Gastroesophageal sphincter (tissue), 4 donors: Measurements from ENCODE around the gene CFAP74. TPM values are rescaled to one million over a fixed set of nuclear protein-coding genes. Genes with fewer than 3 reads are reported as not detected.

Experiments
- ATAC-seq: fragments of 150-250 bp; one replicate; pipeline ENCODE4 v1.9.1; 2016; ENCODE audit warnings: mild to moderate bottlenecking, moderate library complexity
- H3K27ac ChIP-seq, 4 donors: fragments of 200-600 bp; sonication (generic) in 3 of 4; 1 replicate in 3 of 4; 2 replicates in 1 of 4; pipeline ENCODE4 v1.5.1; 2016 to 2019
- H3K27me3 ChIP-seq: fragments of 200-600 bp; sonication (generic); one replicate; pipeline ENCODE4 v1.5.1; 2019
- H3K36me3 ChIP-seq, 2 donors: fragments of 200-600 bp; sonication (generic); one replicate each; pipeline ENCODE4 v1.5.1; 2019; ENCODE audit warnings: control low read depth in 1 of 2
- H3K4me1 ChIP-seq, 3 donors: fragments of 200-600 bp; sonication (generic); 1 replicate in 2 of 3; 2 replicates in 1 of 3; pipeline ENCODE4 v1.5.1; 2016 to 2019; ENCODE audit warnings: control low read depth in 2 of 3
- H3K4me3 ChIP-seq, 2 donors: fragments of 200-600 bp; sonication (generic); one replicate each; pipeline ENCODE4 v1.5.1; 2019; ENCODE audit warnings: mild to moderate bottlenecking in 1 of 2, moderate library complexity in 1 of 2
- H3K9me3 ChIP-seq, 3 donors: fragments of 200-600 bp; sonication (generic); one replicate each; pipeline ENCODE4 v1.5.1; 2017 to 2019; ENCODE audit warnings: control low read depth in 2 of 3
- EP300 ChIP-seq: sonication (generic); formaldehyde crosslinking; IDR thresholded peaks from one replicate; pipeline ENCODE4 v1.6.1; 2017; ENCODE audit warnings: antibody characterized with exemption, mild to moderate bottlenecking
- POLR2A ChIP-seq, 2 donors: fragments of 450-650 bp; IDR thresholded peaks; one replicate each; pipeline ENCODE4 v1.6.1; 2017; ENCODE audit warnings: antibody characterized with exemption in 2 of 2, mild to moderate bottlenecking in 2 of 2, moderate library complexity in 1 of 2
- POLR2AphosphoS5 ChIP-seq: sonication (generic); formaldehyde crosslinking; IDR thresholded peaks from one replicate; pipeline ENCODE4 v1.6.1; 2017; ENCODE audit warnings: antibody characterized with exemption
- WGBS, 2 donors: methylation state at CpG; one replicate each; pipeline ENCODE4 v1.1.5; 2018; ENCODE audit warnings: low coverage in 1 of 2; 5-methylcytosine and 5-hydroxymethylcytosine counted together
- total RNA-seq, 4 donors: library from RNA; depleted of rRNA; stranded (reverse); fragments of >200 nt; gene quantifications; one replicate each; pipeline ENCODE4 v1.1.0, GENCODE V29; 2016
- TF ChIP-seq, protein P1 (sequence below), 4 experiments: fragments of 200-600 bp in 2 of 4; fragments of 450-650 bp in 2 of 4; sonication (generic) in 1 of 4; IDR thresholded peaks; one replicate each; pipeline ENCODE4 v1.5.1; 2017 to 2019; ENCODE audit warnings: antibody characterized with exemption in 4 of 4, mild to moderate bottlenecking in 2 of 4, moderate library complexity in 2 of 4

CFAP74 gene
- total RNA-seq, 4 donors from 2014 or later = 0.12 TPM; not detected in 3

DNA sequence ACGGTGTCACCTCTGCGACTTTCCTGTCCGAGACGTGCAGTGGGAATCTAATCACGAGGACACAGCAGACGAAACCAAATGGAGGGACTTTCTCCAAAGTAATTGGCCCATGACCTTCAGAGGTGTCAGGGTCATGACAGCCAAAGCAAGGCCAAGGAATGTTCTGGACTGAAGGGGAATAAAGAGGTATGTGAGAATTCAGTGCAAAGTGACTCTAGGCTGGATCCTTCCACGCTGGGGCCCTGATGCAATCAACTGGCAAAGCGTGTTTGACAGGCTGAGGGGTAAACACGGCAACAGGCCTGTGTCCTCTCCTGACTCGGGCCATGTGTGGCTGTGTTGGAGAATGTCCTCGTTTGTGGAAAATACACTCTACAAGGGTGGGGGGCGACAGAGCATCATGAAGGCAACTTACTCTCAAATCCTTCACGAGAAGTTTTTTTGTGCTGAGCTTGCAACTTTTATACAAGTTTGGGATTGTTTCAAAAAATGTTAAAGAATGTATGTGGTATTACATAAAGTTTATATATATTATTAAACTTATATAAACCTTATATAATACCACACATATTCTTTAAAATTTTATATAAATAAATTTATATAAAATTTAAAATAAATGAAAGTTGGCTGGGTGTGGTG is 1.7 kb downstream of the CFAP74 start:
- TF ChIP-seq POLR2AphosphoS5 (no peak), POLR2A (IDR thresholded peaks at IDR 0.05) (no peak), EP300 (no peak)
- TF ChIP-seq, protein P1, sequence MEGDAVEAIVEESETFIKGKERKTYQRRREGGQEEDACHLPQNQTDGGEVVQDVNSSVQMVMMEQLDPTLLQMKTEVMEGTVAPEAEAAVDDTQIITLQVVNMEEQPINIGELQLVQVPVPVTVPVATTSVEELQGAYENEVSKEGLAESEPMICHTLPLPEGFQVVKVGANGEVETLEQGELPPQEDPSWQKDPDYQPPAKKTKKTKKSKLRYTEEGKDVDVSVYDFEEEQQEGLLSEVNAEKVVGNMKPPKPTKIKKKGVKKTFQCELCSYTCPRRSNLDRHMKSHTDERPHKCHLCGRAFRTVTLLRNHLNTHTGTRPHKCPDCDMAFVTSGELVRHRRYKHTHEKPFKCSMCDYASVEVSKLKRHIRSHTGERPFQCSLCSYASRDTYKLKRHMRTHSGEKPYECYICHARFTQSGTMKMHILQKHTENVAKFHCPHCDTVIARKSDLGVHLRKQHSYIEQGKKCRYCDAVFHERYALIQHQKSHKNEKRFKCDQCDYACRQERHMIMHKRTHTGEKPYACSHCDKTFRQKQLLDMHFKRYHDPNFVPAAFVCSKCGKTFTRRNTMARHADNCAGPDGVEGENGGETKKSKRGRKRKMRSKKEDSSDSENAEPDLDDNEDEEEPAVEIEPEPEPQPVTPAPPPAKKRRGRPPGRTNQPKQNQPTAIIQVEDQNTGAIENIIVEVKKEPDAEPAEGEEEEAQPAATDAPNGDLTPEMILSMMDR (IDR thresholded peaks at IDR 0.05) = no peak
- Histone ChIP-seq H3K36me3 (no peaks in the 10 kb centered on the region), H3K4me3 (no peak overlapping the region), H3K27ac (no peak overlapping the region), H3K4me1 (peaks cover 0 to 7% (median 0%) of the 10 kb centered on the region in 3 donors), H3K9me3 (no peaks in the 10 kb centered on the region), H3K27me3 (peaks cover 97% of the 10 kb centered on the region)
- ATAC-seq = no peak
- WGBS, 2 donors = 67 to 77% methylated on average over 6 to 13 of the region's 13 CpGs

DNA sequence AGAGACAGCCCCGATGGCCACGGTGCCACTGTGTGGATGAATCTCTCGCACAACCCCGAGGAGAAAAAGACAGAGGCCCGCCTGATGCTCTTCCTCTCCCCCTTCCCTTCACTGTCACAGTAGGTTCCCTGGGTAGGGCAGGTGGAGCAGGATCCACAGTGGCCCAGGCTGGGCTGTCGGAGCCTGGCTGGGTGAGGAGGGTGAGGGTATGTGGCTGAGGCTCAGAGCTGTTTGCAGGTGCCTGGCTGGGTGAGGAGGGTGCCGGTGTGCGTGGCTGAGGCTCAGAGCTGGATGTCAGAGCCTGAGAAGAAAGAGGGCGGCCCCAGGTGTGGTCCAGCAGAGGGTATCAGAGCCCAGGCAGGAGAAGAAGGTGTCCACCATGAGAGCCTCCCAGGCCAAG is 2.7 kb downstream of the CFAP74 start:
- H3K9me3 ChIP-seq = no peaks in the 10 kb centered on the region
- TF ChIP-seq, protein P1 (IDR thresholded peaks at IDR 0.05) = no peak
- TF ChIP-seq POLR2AphosphoS5 = no peak
- ATAC-seq = no peak
- 91 to 96% methylated on average over 4 of the region's 9 CpGs for WGBS, 2 donors
- H3K27ac ChIP-seq = no peak overlapping the region
- no peaks in the 10 kb centered on the region for H3K36me3 ChIP-seq
- H3K4me3 ChIP-seq = no peak overlapping the region
- peaks cover 96% of the 10 kb centered on the region for H3K27me3 ChIP-seq
- peaks cover 0 to 7% (median 0%) of the 10 kb centered on the region in 3 donors for H3K4me1 ChIP-seq

DNA sequence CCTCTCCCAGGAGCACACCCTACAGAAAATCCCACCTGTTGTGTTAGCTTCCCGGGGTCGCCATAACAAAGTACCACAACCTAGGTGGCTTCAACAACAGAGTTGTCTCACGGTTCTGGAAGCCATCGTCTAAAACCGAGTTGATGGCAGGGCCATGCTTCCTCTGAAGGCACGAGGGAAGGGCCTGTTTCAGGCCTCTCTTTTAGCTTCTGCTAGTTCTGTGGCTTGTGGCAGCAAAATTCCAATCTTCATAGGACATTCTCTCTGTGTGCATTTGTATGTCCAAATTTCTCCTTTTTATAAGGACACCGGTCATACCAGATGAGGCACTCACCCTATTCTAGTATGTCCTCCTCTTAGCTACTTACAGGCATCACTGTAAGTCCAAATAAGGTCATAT is 3.2 kb downstream of the CFAP74 start:
- Histone ChIP-seq H3K36me3 (no peaks in the 10 kb centered on the region), H3K4me1 (peaks cover 0 to 7% (median 0%) of the 10 kb centered on the region in 3 donors), H3K27me3 (peaks cover 96% of the 10 kb centered on the region), H3K4me3 (no peak overlapping the region), H3K9me3 (no peaks in the 10 kb centered on the region), H3K27ac (no peak overlapping the region)
- no peak for ATAC-seq
- 77 to 90% methylated on average over 6 to 7 of the region's 7 CpGs for WGBS, 2 donors
- no peak for TF ChIP-seq EP300
- TF ChIP-seq POLR2A (IDR thresholded peaks at IDR 0.05) = no peak
- TF ChIP-seq, protein P1 (IDR thresholded peaks at IDR 0.05) = no peak
- no peak for TF ChIP-seq POLR2AphosphoS5

DNA sequence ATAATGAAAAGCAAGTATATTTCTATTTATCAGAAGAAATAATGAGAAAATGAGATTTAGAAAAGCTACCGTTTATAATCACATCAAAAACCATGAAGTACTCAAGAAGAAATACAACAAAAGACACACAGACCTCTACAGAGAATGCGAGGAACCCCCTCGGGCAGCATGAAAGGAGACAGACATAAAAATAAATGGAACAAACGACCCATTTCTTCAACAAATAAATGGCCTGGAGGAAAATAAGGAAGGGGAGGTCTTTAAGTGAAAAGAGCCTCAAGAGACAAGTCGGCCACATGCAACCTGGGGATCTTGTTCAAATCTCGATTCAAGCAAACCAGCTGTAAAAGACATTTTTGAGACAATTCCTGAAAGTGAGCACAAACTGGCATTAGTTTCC is 6.0 kb downstream of the CFAP74 start:
- H3K9me3 ChIP-seq = no peaks in the 10 kb centered on the region
- no peak overlapping the region for H3K27ac ChIP-seq
- WGBS, 2 donors = 49 to 63% methylated on average over 4 to 6 of the region's 6 CpGs
- TF ChIP-seq POLR2A (IDR thresholded peaks at IDR 0.05) = no peak
- TF ChIP-seq POLR2AphosphoS5 = no peak
- TF ChIP-seq EP300 = no peak
- TF ChIP-seq, protein P1 (IDR thresholded peaks at IDR 0.05) = no peak
- H3K4me3 ChIP-seq = no peak overlapping the region
- ATAC-seq = no peak
- H3K4me1 ChIP-seq = no peaks in the 10 kb centered on the region
- H3K27me3 ChIP-seq = peaks cover 90% of the 10 kb centered on the region
- no peaks in the 10 kb centered on the region for H3K36me3 ChIP-seq

DNA sequence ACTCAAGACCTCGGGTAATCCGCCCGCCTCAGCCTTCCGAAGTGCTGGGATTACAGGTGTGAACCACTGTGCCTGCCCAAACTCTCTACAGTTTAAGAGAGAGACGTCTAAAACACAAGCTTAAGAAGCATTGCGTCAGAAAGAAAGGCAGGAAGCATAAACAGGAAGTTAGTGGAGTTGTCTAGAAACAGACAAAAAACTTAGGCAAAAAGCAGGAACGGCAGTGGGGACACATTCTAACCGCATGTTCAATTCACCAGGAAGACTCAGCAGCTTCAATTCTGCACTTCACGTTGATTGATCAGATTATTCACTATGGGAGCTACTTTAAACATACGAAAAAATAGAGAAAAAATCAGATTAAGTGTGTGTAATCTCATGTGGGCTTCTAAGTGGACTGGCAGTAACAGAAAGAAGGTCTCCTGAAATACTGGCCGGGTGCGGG is 7.4 kb downstream of the CFAP74 start:
- ATAC-seq = no peak
- TF ChIP-seq, protein P1 (IDR thresholded peaks at IDR 0.05) = no peak
- no peak for TF ChIP-seq POLR2A (IDR thresholded peaks at IDR 0.05)
- TF ChIP-seq POLR2AphosphoS5 = no peak
- Histone ChIP-seq H3K4me1 (no peaks in the 10 kb centered on the region), H3K4me3 (no peak overlapping the region), H3K27me3 (peaks cover 83% of the 10 kb centered on the region), H3K9me3 (no peaks in the 10 kb centered on the region), H3K36me3 (no peaks in the 10 kb centered on the region), H3K27ac (no peak overlapping the region)
- 61 to 77% methylated on average over 6 to 12 of the region's 12 CpGs for WGBS, 2 donors
